Right lobe of liver (tissue), 4 donors: ENCODE results near the gene AHR.

Experiments
- POLR2A ChIP-seq: fragments of 450-650 bp; IDR thresholded peaks from one replicate; pipeline ENCODE4 v1.6.1; 2017; ENCODE audit warnings: antibody characterized with exemption, mild to moderate bottlenecking
- TF ChIP-seq, protein P1 (sequence below), 4 donors: fragments of 200-600 bp in 3 of 4; fragments of 450-650 bp in 1 of 4; IDR thresholded peaks; one replicate each; pipeline versions ENCODE4 v1.5.1 to v1.8.0; 2016 to 2022; ENCODE audit warnings: antibody characterized with exemption in 4 of 4, mild to moderate bottlenecking in 2 of 4
- donor health status: DM: no; HTN: no; CAD: no.
- donor health status: DM: no; HTN: no; CAD: no.
- donor health status: DM: no; HTN: yes; CAD: no.

- TF ChIP-seq, protein P1, sequence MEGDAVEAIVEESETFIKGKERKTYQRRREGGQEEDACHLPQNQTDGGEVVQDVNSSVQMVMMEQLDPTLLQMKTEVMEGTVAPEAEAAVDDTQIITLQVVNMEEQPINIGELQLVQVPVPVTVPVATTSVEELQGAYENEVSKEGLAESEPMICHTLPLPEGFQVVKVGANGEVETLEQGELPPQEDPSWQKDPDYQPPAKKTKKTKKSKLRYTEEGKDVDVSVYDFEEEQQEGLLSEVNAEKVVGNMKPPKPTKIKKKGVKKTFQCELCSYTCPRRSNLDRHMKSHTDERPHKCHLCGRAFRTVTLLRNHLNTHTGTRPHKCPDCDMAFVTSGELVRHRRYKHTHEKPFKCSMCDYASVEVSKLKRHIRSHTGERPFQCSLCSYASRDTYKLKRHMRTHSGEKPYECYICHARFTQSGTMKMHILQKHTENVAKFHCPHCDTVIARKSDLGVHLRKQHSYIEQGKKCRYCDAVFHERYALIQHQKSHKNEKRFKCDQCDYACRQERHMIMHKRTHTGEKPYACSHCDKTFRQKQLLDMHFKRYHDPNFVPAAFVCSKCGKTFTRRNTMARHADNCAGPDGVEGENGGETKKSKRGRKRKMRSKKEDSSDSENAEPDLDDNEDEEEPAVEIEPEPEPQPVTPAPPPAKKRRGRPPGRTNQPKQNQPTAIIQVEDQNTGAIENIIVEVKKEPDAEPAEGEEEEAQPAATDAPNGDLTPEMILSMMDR (IDR thresholded peaks at IDR 0.05) = no peak
- TF ChIP-seq POLR2A = no peak
Measured at GRCh38 chr7:17376595-17376994, 78.1 kb downstream of the AHR start.
